ENCODE measurements around the gene KIR2DL1.
"Not testable (repeated sequence)": the region's sequence is repeated elsewhere in the genome, so short reads cannot be mapped to it uniquely, and the experiment has no call there.

Gene KIR2DL1

GRCh38 chr19:54758577-54758976, 11.0 kb upstream of the KIR2DL1 start:
- not testable (repeated sequence) for H4K5ac ChIP-seq (ENCODE audit: low read length); H3K56ac ChIP-seq (ENCODE audit: low read length); H3K27me3 ChIP-seq (ENCODE audit: insufficient read depth, low read length, poor library complexity); H3K18ac ChIP-seq (ENCODE audit: low read length); H3K79me2 ChIP-seq (ENCODE audit: control insufficient read depth, insufficient read depth, low read length); H2AK5ac ChIP-seq (ENCODE audit: low read length); H2BK15ac ChIP-seq (replicated peaks; ENCODE audit: low read depth); H3K79me1 ChIP-seq (ENCODE audit: low read length); DNase-seq; H3K4ac ChIP-seq (ENCODE audit: low read depth, low read length); H3K4me1 ChIP-seq (ENCODE audit: control insufficient read depth, low read depth, low read length); H3K27ac ChIP-seq (ENCODE audit: low read depth, low read length); H4K8ac ChIP-seq (ENCODE audit: low read depth, low read length); H3K36me3 ChIP-seq (ENCODE audit: control insufficient read depth, insufficient read depth, low read length); H3K23ac ChIP-seq (ENCODE audit: low read length); H3K9ac ChIP-seq (ENCODE audit: low read length); H3K4me2 ChIP-seq (ENCODE audit: low read length); H2BK120ac ChIP-seq (ENCODE audit: low read depth, low read length); H2BK5ac ChIP-seq (ENCODE audit: low read length); H3K4me3 ChIP-seq (ENCODE audit: low read length)
- WGBS (ENCODE audit: extremely low coverage, insufficient coverage, low lambda C conversion rate): no CpG with 5 or more reads among the region's 6 CpGs

- not testable (repeated sequence) for H2AK5ac ChIP-seq (ENCODE audit: low read length); H3K36me3 ChIP-seq (ENCODE audit: control insufficient read depth, insufficient read depth, low read length); DNase-seq; H2BK5ac ChIP-seq (ENCODE audit: low read length); H3K4me3 ChIP-seq (ENCODE audit: low read length); H3K27ac ChIP-seq (ENCODE audit: low read depth, low read length); H3K79me1 ChIP-seq (ENCODE audit: low read length); H4K5ac ChIP-seq (ENCODE audit: low read length); H3K9ac ChIP-seq (ENCODE audit: low read length); H3K4me1 ChIP-seq (ENCODE audit: control insufficient read depth, low read depth, low read length); H3K79me2 ChIP-seq (ENCODE audit: control insufficient read depth, insufficient read depth, low read length); H3K18ac ChIP-seq (ENCODE audit: low read length); H3K23ac ChIP-seq (ENCODE audit: low read length); H2BK15ac ChIP-seq (replicated peaks; ENCODE audit: low read depth); H3K4ac ChIP-seq (ENCODE audit: low read depth, low read length); H2BK120ac ChIP-seq (ENCODE audit: low read depth, low read length); H3K56ac ChIP-seq (ENCODE audit: low read length); H3K4me2 ChIP-seq (ENCODE audit: low read length); H4K8ac ChIP-seq (ENCODE audit: low read depth, low read length); H3K27me3 ChIP-seq (ENCODE audit: insufficient read depth, low read length, poor library complexity)
- WGBS (ENCODE audit: extremely low coverage, insufficient coverage, low lambda C conversion rate): no CpG with 5 or more reads among the region's 8 CpGs
Measured at GRCh38 chr19:54764219-54764618, 5.4 kb upstream of the KIR2DL1 start.

GRCh38 chr19:54766464-54766863, 3.1 kb upstream of the KIR2DL1 start:
- H2BK15ac ChIP-seq (replicated peaks; ENCODE audit: low read depth); H4K5ac ChIP-seq (ENCODE audit: low read length); H3K23ac ChIP-seq (ENCODE audit: low read length); H3K56ac ChIP-seq (ENCODE audit: low read length); H3K4me3 ChIP-seq (ENCODE audit: low read length); H4K8ac ChIP-seq (ENCODE audit: low read depth, low read length); DNase-seq; H3K79me1 ChIP-seq (ENCODE audit: low read length); H3K4me1 ChIP-seq (ENCODE audit: control insufficient read depth, low read depth, low read length); H3K27me3 ChIP-seq (ENCODE audit: insufficient read depth, low read length, poor library complexity); H3K79me2 ChIP-seq (ENCODE audit: control insufficient read depth, insufficient read depth, low read length); H2AK5ac ChIP-seq (ENCODE audit: low read length); H2BK120ac ChIP-seq (ENCODE audit: low read depth, low read length); H2BK5ac ChIP-seq (ENCODE audit: low read length); H3K36me3 ChIP-seq (ENCODE audit: control insufficient read depth, insufficient read depth, low read length); H3K27ac ChIP-seq (ENCODE audit: low read depth, low read length); H3K9ac ChIP-seq (ENCODE audit: low read length); H3K18ac ChIP-seq (ENCODE audit: low read length); H3K4ac ChIP-seq (ENCODE audit: low read depth, low read length); H3K4me2 ChIP-seq (ENCODE audit: low read length): not testable (repeated sequence)
- no CpG with 5 or more reads among the region's 4 CpGs for WGBS (ENCODE audit: extremely low coverage, insufficient coverage, low lambda C conversion rate)

DNA sequence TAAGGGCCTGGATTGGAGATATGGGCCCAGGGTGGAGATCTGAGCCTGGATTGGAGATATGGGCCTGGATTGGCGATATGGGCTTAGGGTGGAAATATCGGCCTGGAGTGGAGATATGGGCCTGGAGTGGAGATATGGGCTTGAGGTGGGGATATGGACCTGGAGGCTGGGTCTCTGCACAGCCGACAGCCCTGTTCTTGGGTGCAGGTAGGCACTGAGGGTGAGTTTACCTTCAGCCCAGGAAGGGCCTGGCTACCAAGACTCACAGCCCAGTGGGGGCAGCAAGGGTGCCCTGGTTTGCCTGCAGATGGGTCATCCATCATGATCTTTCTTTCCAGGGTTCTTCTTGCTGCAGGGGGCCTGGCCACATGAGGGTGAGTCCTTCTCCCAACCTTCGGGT, 918 bp downstream of the KIR2DL1 start:
- H3K79me2 ChIP-seq (ENCODE audit: control insufficient read depth, insufficient read depth, low read length); H2BK120ac ChIP-seq (ENCODE audit: low read depth, low read length); H3K23ac ChIP-seq (ENCODE audit: low read length); H3K4me3 ChIP-seq (ENCODE audit: low read length); H2AK5ac ChIP-seq (ENCODE audit: low read length); H3K56ac ChIP-seq (ENCODE audit: low read length); H3K27me3 ChIP-seq (ENCODE audit: insufficient read depth, low read length, poor library complexity); H2BK5ac ChIP-seq (ENCODE audit: low read length); H3K4me1 ChIP-seq (ENCODE audit: control insufficient read depth, low read depth, low read length); H4K8ac ChIP-seq (ENCODE audit: low read depth, low read length); H4K5ac ChIP-seq (ENCODE audit: low read length); H3K4me2 ChIP-seq (ENCODE audit: low read length); H3K4ac ChIP-seq (ENCODE audit: low read depth, low read length); H3K79me1 ChIP-seq (ENCODE audit: low read length); H3K27ac ChIP-seq (ENCODE audit: low read depth, low read length); H2BK15ac ChIP-seq (replicated peaks; ENCODE audit: low read depth); DNase-seq; H3K36me3 ChIP-seq (ENCODE audit: control insufficient read depth, insufficient read depth, low read length); H3K9ac ChIP-seq (ENCODE audit: low read length); H3K18ac ChIP-seq (ENCODE audit: low read length): not testable (repeated sequence)
- no CpG with 5 or more reads among the region's 4 CpGs for WGBS (ENCODE audit: extremely low coverage, insufficient coverage, low lambda C conversion rate)

DNA sequence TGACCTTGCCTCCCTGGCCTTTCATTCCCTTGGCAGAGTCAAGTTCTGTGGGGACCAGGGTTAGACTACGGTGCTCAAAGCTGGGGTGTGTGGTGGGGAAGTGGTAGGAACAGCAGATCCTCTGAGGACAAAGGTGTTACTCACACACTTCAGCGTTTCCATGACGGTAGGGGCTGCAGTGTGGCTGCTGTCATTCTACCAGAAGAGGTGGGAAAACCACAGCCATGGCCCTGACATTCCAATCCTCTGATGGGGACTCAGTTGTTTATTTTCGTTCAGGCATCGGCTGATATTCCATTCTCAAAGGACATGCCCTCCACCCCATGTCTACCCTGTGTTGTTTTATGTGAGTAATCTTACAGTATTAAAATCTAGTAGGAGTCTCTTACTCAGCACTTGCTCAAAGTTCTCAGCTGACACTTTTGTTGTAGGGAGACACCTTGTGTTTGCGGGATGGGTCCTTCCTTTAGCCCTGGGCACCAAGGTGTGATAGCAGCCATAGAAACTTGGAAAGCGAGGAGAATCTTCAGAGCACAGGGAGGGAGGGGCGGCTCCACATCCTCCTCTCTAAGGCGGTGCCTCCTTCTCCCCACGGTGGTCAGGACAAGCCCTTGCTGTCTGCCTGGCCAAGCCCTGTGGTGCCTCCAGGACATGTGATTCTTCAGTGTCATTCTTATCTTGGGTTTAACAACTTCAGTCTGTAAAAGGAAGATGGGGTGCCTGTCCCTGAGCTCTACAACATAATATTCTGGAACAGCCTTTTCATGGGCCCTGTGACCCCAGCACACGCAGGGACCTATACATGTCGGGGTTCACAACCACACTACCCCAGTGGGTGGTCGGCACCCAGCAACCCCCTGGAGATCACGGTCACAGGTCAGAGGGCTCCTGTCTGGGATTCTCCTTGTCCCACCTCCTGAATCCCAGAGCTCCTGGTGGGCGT, 1.7 kb downstream of the KIR2DL1 start:
- H3K18ac ChIP-seq (ENCODE audit: low read length); H2BK15ac ChIP-seq (replicated peaks; ENCODE audit: low read depth); DNase-seq; H3K4me2 ChIP-seq (ENCODE audit: low read length); H4K5ac ChIP-seq (ENCODE audit: low read length); H3K36me3 ChIP-seq (ENCODE audit: control insufficient read depth, insufficient read depth, low read length); H2AK5ac ChIP-seq (ENCODE audit: low read length); H3K4ac ChIP-seq (ENCODE audit: low read depth, low read length); H3K79me1 ChIP-seq (ENCODE audit: low read length); H3K4me1 ChIP-seq (ENCODE audit: control insufficient read depth, low read depth, low read length); H3K9ac ChIP-seq (ENCODE audit: low read length); H3K23ac ChIP-seq (ENCODE audit: low read length); H3K27ac ChIP-seq (ENCODE audit: low read depth, low read length); H2BK120ac ChIP-seq (ENCODE audit: low read depth, low read length); H2BK5ac ChIP-seq (ENCODE audit: low read length); H3K56ac ChIP-seq (ENCODE audit: low read length); H4K8ac ChIP-seq (ENCODE audit: low read depth, low read length); H3K27me3 ChIP-seq (ENCODE audit: insufficient read depth, low read length, poor library complexity); H3K79me2 ChIP-seq (ENCODE audit: control insufficient read depth, insufficient read depth, low read length); H3K4me3 ChIP-seq (ENCODE audit: low read length): not testable (repeated sequence)
- WGBS (ENCODE audit: extremely low coverage, insufficient coverage, low lambda C conversion rate): no CpG with 5 or more reads among the region's 15 CpGs

DNA sequence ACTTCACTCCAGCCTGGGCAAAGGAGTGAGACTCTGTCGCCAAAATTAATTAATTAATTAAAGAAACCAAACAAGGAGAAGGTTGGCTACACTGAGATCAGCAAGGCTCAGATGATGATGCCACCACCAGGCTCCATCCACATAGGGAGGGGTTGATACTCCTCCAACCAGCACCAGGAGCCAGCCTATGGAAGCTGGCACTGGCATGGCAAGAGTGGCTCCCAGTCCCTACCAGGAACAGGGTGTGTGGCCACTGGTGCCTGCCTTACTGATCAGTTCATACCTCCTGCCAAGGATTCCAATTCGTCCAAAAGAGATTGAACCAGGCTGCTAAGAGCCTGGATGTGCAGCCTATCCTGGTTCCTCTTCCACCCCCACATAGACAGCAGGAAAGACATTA, 3.1 kb downstream of the KIR2DL1 start:
- WGBS (ENCODE audit: extremely low coverage, insufficient coverage, low lambda C conversion rate): no CpG with 5 or more reads among the region's 2 CpGs

More for the DNA sequence above, 3.1 kb downstream of the KIR2DL1 start:
- not testable (repeated sequence) for H4K5ac ChIP-seq (ENCODE audit: low read length); H3K56ac ChIP-seq (ENCODE audit: low read length); DNase-seq; H2BK120ac ChIP-seq (ENCODE audit: low read depth, low read length); H3K79me1 ChIP-seq (ENCODE audit: low read length); H3K4me2 ChIP-seq (ENCODE audit: low read length); H3K9ac ChIP-seq (ENCODE audit: low read length); H3K79me2 ChIP-seq (ENCODE audit: control insufficient read depth, insufficient read depth, low read length); H3K4ac ChIP-seq (ENCODE audit: low read depth, low read length); H3K27ac ChIP-seq (ENCODE audit: low read depth, low read length); H3K23ac ChIP-seq (ENCODE audit: low read length); H2AK5ac ChIP-seq (ENCODE audit: low read length); H3K27me3 ChIP-seq (ENCODE audit: insufficient read depth, low read length, poor library complexity); H2BK5ac ChIP-seq (ENCODE audit: low read length); H3K36me3 ChIP-seq (ENCODE audit: control insufficient read depth, insufficient read depth, low read length); H2BK15ac ChIP-seq (replicated peaks; ENCODE audit: low read depth); H3K4me3 ChIP-seq (ENCODE audit: low read length); H4K8ac ChIP-seq (ENCODE audit: low read depth, low read length); H3K18ac ChIP-seq (ENCODE audit: low read length); H3K4me1 ChIP-seq (ENCODE audit: control insufficient read depth, low read depth, low read length)

Measured in mesendoderm (in vitro differentiated cells).